Measurements from ENCODE around the gene CALY. TPM values are rescaled to one million over a fixed set of nuclear protein-coding genes. Genes with fewer than 3 reads are reported as not detected.

The CALY gene
- total RNA-seq, 1 donor from 2014 or later, result 3.5 TPM

- peaks cover 6% of the 10 kb centered on the region for H3K4me1 Mint-ChIP-seq (ENCODE audit: unreplicated experiment)
- no peaks in the 10 kb centered on the region for H3K9me3 Mint-ChIP-seq (ENCODE audit: unreplicated experiment)
- peak; percentile 91 for DNase-seq (ENCODE audit: extremely low spot score, unreplicated experiment)
- H3K27ac Mint-ChIP-seq (ENCODE audit: unreplicated experiment), result no peak overlapping the region
- H3K4me3 Mint-ChIP-seq (ENCODE audit: unreplicated experiment), result peak overlapping the region; percentile 71
- H3K27me3 Mint-ChIP-seq (ENCODE audit: unreplicated experiment), result no peaks in the 10 kb centered on the region
- H3K36me3 Mint-ChIP-seq (ENCODE audit: unreplicated experiment), result no peaks in the 10 kb centered on the region
- TF ChIP-seq, protein P1, sequence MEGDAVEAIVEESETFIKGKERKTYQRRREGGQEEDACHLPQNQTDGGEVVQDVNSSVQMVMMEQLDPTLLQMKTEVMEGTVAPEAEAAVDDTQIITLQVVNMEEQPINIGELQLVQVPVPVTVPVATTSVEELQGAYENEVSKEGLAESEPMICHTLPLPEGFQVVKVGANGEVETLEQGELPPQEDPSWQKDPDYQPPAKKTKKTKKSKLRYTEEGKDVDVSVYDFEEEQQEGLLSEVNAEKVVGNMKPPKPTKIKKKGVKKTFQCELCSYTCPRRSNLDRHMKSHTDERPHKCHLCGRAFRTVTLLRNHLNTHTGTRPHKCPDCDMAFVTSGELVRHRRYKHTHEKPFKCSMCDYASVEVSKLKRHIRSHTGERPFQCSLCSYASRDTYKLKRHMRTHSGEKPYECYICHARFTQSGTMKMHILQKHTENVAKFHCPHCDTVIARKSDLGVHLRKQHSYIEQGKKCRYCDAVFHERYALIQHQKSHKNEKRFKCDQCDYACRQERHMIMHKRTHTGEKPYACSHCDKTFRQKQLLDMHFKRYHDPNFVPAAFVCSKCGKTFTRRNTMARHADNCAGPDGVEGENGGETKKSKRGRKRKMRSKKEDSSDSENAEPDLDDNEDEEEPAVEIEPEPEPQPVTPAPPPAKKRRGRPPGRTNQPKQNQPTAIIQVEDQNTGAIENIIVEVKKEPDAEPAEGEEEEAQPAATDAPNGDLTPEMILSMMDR (IDR thresholded peaks at IDR 0.05), result peak; percentile 92
Measured at GRCh38 chr10:133318494-133319127, 18.1 kb downstream of the CALY start.

DNA sequence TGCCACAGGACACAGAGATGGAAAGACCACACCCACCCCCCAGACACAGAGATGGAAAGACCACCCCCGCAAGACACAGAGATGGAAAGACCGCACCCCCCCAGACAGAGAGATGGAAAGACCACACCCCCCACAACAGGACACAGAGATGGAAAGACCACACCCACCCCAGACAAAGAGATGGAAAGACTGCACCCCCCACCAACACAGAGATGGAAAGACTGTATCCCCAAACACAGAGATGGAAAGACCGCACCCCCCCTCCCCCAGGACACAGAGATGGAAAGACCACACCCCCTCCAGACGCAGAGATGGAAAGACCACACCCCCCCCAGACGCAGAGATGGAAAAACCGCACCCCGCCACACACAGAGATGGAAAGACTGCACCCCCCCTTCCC, 20.0 kb downstream of the CALY start:
- Mint-ChIP-seq H3K27ac (ENCODE audit: unreplicated experiment) (no peak overlapping the region), H3K4me3 (ENCODE audit: unreplicated experiment) (no peak overlapping the region), H3K9me3 (ENCODE audit: unreplicated experiment) (no peaks in the 10 kb centered on the region), H3K36me3 (ENCODE audit: unreplicated experiment) (peaks cover 5% of the 10 kb centered on the region), H3K4me1 (ENCODE audit: unreplicated experiment) (peaks cover 6% of the 10 kb centered on the region), H3K27me3 (ENCODE audit: unreplicated experiment) (no peaks in the 10 kb centered on the region)
- TF ChIP-seq, protein P1 (IDR thresholded peaks at IDR 0.05), result no peak
- no peak for DNase-seq (ENCODE audit: extremely low spot score, unreplicated experiment)

- TF ChIP-seq, protein P1 (IDR thresholded peaks at IDR 0.05), result no peak
- DNase-seq (ENCODE audit: extremely low spot score, unreplicated experiment), result no peak
- Mint-ChIP-seq H3K36me3 (ENCODE audit: unreplicated experiment) (peaks cover 5% of the 10 kb centered on the region), H3K9me3 (ENCODE audit: unreplicated experiment) (no peaks in the 10 kb centered on the region), H3K4me3 (ENCODE audit: unreplicated experiment) (no peak overlapping the region), H3K27ac (ENCODE audit: unreplicated experiment) (no peak overlapping the region), H3K4me1 (ENCODE audit: unreplicated experiment) (peaks cover 6% of the 10 kb centered on the region), H3K27me3 (ENCODE audit: unreplicated experiment) (no peaks in the 10 kb centered on the region)
Measured at GRCh38 chr10:133316266-133316665, 20.4 kb downstream of the CALY start.

DNA sequence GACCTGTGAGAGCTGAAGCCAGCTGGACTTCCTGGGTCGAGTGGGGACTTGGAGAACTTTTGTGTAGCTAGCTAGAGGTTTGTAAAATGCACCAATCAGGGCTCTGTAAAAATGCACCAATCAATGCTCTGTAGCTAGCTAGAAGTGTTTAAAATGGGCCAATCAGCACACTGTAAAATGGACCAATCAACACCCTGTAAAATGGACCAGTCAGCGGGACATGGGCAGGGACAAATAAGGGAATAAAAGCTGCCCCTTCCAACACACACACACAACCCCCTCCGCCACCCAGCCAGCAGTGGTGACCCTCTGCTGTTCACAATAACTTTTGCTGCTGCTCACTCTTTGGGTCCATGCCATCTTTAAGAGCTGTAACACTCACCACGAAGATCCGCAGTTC, 20.8 kb downstream of the CALY start:
- no peak overlapping the region for H3K27ac Mint-ChIP-seq (ENCODE audit: unreplicated experiment)
- peaks cover 6% of the 10 kb centered on the region for H3K4me1 Mint-ChIP-seq (ENCODE audit: unreplicated experiment)
- H3K4me3 Mint-ChIP-seq (ENCODE audit: unreplicated experiment), result no peak overlapping the region
- TF ChIP-seq, protein P1 (IDR thresholded peaks at IDR 0.05), result no peak
- DNase-seq (ENCODE audit: extremely low spot score, unreplicated experiment), result no peak
- H3K9me3 Mint-ChIP-seq (ENCODE audit: unreplicated experiment), result no peaks in the 10 kb centered on the region
- no peaks in the 10 kb centered on the region for H3K27me3 Mint-ChIP-seq (ENCODE audit: unreplicated experiment)
- peaks cover 7% of the 10 kb centered on the region for H3K36me3 Mint-ChIP-seq (ENCODE audit: unreplicated experiment)

- TF ChIP-seq, protein P1 (IDR thresholded peaks at IDR 0.05), result no peak
- peaks cover 10% of the 10 kb centered on the region for H3K36me3 Mint-ChIP-seq (ENCODE audit: unreplicated experiment)
- no peaks in the 10 kb centered on the region for H3K9me3 Mint-ChIP-seq (ENCODE audit: unreplicated experiment)
- peaks cover 6% of the 10 kb centered on the region for H3K4me1 Mint-ChIP-seq (ENCODE audit: unreplicated experiment)
- H3K4me3 Mint-ChIP-seq (ENCODE audit: unreplicated experiment), result no peak overlapping the region
- DNase-seq (ENCODE audit: extremely low spot score, unreplicated experiment), result no peak
- H3K27me3 Mint-ChIP-seq (ENCODE audit: unreplicated experiment), result no peaks in the 10 kb centered on the region
- no peak overlapping the region for H3K27ac Mint-ChIP-seq (ENCODE audit: unreplicated experiment)
Measured at GRCh38 chr10:133314911-133315310, 21.8 kb downstream of the CALY start.

Measured in osteocyte (in vitro differentiated cells).